ENCODE results near the gene EBPL. TPM values are rescaled to one million over a fixed set of nuclear protein-coding genes. Genes with fewer than 3 reads are reported as not detected.

EBPL gene
- total RNA-seq, 1 donor from 2014 or later, result 18.8 TPM

- DNase-seq (ENCODE audit: low read depth), result no peak
Observed at GRCh38 chr13:49676581-49677298, 14.5 kb downstream of the EBPL start.

- DNase-seq (ENCODE audit: low read depth), result no peak
Observed at GRCh38 chr13:49670828-49671227, 20.5 kb downstream of the EBPL start.

- DNase-seq (ENCODE audit: low read depth), result peak; percentile 82
Observed at GRCh38 chr13:49669735-49670309, 21.5 kb downstream of the EBPL start.

GRCh38 chr13:49667773-49668172 is 23.5 kb downstream of the EBPL start:
- DNase-seq (ENCODE audit: low read depth), result peak; percentile 60

- DNase-seq (ENCODE audit: low read depth), result no peak
Observed at GRCh38 chr13:49664606-49665005, 26.7 kb downstream of the EBPL start.

- DNase-seq (ENCODE audit: low read depth), result no peak
Observed at GRCh38 chr13:49657241-49657641, 34.0 kb downstream of the EBPL start.

GRCh38 chr13:49655906-49656305 is 35.4 kb downstream of the EBPL start:
- no peak for DNase-seq (ENCODE audit: low read depth)

GRCh38 chr13:49654011-49654410 is 37.3 kb downstream of the EBPL start:
- DNase-seq (ENCODE audit: low read depth), result no peak

- DNase-seq (ENCODE audit: low read depth), result no peak
Observed at GRCh38 chr13:49653478-49653877, 37.8 kb downstream of the EBPL start.

- DNase-seq (ENCODE audit: low read depth), result peak; percentile 97
Observed at GRCh38 chr13:49652355-49653305, 38.7 kb downstream of the EBPL start.

- DNase-seq (ENCODE audit: low read depth), result peak; percentile 43
Observed at GRCh38 chr13:49651570-49652354, 39.5 kb downstream of the EBPL start.

- DNase-seq (ENCODE audit: low read depth), result peak; percentile 97
Observed at GRCh38 chr13:49649963-49650312, 41.3 kb downstream of the EBPL start.

- DNase-seq (ENCODE audit: low read depth), result peak; percentile 70
Observed at GRCh38 chr13:49649244-49649962, 41.9 kb downstream of the EBPL start.

- DNase-seq (ENCODE audit: low read depth), result no peak
Observed at GRCh38 chr13:49646688-49647087, 44.6 kb downstream of the EBPL start.

GRCh38 chr13:49645451-49645850 is 45.8 kb downstream of the EBPL start:
- no peak for DNase-seq (ENCODE audit: low read depth)

- DNase-seq (ENCODE audit: low read depth), result no peak
Observed at GRCh38 chr13:49643035-49643646, 48.1 kb downstream of the EBPL start.

GRCh38 chr13:49641801-49642291 is 49.4 kb downstream of the EBPL start:
- peak; percentile 72 for DNase-seq (ENCODE audit: low read depth)

- no peak for DNase-seq (ENCODE audit: low read depth)
Observed at GRCh38 chr13:49638744-49639072, 52.6 kb downstream of the EBPL start.

GRCh38 chr13:49638030-49638743 is 53.1 kb downstream of the EBPL start:
- no peak for DNase-seq (ENCODE audit: low read depth)

Measured in myocyte (in vitro differentiated cells).